B cell (primary cell): Measurements from ENCODE around the gene PFDN2.

Experiments used
- EZH2 ChIP-seq: IDR thresholded peaks from 2 replicates; pipeline ENCODE4 v1.6.1; 2012; ENCODE audit warnings: borderline replicate concordance, low read depth, mild to moderate bottlenecking, moderate library complexity, low read length; ENCODE audit not compliant: insufficient read depth, poor library complexity, severe bottlenecking
- TF ChIP-seq, protein P1 (sequence below): fragments of 200-600 bp; IDR thresholded peaks from one replicate; pipeline ENCODE4 v1.8.0; 2022; ENCODE audit warnings: antibody characterized with exemption, mild to moderate bottlenecking

DNA sequence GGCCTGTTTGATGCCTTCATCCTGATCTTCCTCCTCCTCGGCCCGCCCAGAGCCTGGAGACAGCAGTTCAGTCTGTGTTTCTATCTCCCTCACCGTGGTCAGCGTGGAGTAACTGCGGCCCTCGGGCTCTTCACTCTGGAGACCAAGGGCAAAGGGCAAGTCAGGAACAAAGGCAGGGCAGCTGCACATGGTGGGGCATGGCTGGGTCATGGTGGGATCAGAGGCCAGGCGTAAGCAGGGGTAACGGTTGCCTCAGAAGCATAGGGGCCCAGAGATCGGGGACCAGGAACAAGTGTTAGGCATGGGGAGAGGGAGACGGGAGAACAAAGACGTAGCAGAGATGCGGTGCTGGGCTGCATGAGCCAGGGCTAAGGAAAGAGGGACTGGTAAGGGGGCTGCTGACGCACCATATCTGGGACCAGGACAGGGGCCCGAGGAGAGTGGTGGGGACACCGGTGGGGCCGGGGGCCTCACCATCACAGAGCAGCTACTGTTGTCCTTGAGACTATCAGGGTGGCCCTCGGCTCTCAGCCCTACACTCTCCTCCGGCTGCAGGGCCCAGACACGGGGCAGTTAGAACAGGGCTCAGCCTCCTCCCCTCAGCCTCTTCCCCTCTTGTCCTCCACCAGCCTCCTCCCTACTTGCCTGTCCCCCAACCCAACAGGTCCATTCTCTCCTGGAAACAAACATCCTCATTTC, 44.9 kb downstream of the PFDN2 start:
- TF ChIP-seq, protein P1, sequence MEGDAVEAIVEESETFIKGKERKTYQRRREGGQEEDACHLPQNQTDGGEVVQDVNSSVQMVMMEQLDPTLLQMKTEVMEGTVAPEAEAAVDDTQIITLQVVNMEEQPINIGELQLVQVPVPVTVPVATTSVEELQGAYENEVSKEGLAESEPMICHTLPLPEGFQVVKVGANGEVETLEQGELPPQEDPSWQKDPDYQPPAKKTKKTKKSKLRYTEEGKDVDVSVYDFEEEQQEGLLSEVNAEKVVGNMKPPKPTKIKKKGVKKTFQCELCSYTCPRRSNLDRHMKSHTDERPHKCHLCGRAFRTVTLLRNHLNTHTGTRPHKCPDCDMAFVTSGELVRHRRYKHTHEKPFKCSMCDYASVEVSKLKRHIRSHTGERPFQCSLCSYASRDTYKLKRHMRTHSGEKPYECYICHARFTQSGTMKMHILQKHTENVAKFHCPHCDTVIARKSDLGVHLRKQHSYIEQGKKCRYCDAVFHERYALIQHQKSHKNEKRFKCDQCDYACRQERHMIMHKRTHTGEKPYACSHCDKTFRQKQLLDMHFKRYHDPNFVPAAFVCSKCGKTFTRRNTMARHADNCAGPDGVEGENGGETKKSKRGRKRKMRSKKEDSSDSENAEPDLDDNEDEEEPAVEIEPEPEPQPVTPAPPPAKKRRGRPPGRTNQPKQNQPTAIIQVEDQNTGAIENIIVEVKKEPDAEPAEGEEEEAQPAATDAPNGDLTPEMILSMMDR: no peak
- no peak for TF ChIP-seq EZH2
